Type B pancreatic cell (in vitro differentiated cells): ENCODE results near the gene C6orf136. TPM values are rescaled to one million over a fixed set of nuclear protein-coding genes. Genes with fewer than 3 reads are reported as not detected.

Source experiments
- DNase-seq: peaks from one replicate; pipeline ENCODE4 v3.0.0; 2021; ENCODE audit warnings: mixed read lengths; ENCODE audit not compliant: unreplicated experiment; ENCODE audit errors: extremely low spot score
- H3K27ac Mint-ChIP-seq: 2 replicates; pipeline ENCODE4 v1.8.0; 2021; ENCODE audit warnings: mild to moderate bottlenecking, mixed read lengths
- H3K27me3 Mint-ChIP-seq: 2 replicates; pipeline ENCODE4 v1.8.0; 2021; ENCODE audit warnings: mixed read lengths
- H3K36me3 Mint-ChIP-seq: 2 replicates; pipeline ENCODE4 v1.8.0; 2021; ENCODE audit warnings: mixed read lengths
- H3K4me1 Mint-ChIP-seq: one replicate; pipeline ENCODE4 v1.8.0; 2021; ENCODE audit warnings: mixed read lengths; ENCODE audit not compliant: unreplicated experiment
- H3K4me3 Mint-ChIP-seq: 2 replicates; pipeline ENCODE4 v1.8.0; 2021; ENCODE audit warnings: mild to moderate bottlenecking, mixed read lengths
- H3K9me3 Mint-ChIP-seq: 2 replicates; pipeline ENCODE4 v1.8.0; 2021; ENCODE audit warnings: mixed read lengths
- total RNA-seq: library from RNA; stranded (reverse); gene quantifications from 2 replicates; pipeline ENCODE4 v1.2.1, GENCODE V29; 2021; ENCODE audit warnings: low replicate concordance
- TF ChIP-seq, protein P1 (sequence below): fragments of 200-600 bp; sonication (generic); conservative IDR thresholded peaks from 2 replicates; pipeline ENCODE4 v1.5.0; 2021; ENCODE audit warnings: antibody characterized with exemption, mild to moderate bottlenecking

The C6orf136 gene
- total RNA-seq, 1 donor from 2014 or later: 16.0 TPM

DNA sequence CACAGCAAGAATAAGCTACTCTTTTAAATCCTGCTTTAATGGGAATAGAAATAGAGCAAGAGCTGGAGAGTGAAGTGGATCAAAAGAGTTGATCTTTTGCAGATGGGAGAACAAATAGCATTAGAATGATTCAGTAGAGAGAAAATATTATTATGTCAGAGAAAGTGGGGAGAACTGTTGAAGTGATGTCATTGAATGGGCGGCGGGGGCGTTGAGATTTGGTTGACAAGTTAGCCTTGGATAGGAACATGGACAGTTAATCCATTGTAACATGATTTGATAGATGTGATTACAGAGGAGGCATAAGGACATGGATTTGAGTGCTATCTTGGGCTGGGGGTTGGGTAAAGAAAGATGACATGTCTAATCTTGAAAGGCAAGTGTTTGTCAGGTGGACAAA lies 11.1 kb upstream of the C6orf136 start:
- Mint-ChIP-seq H3K9me3 (no peaks in the 10 kb centered on the region), H3K27ac (no peak overlapping the region), H3K27me3 (no peaks in the 10 kb centered on the region), H3K36me3 (peaks cover 40% of the 10 kb centered on the region), H3K4me3 (no peak overlapping the region), H3K4me1 (no peaks in the 10 kb centered on the region)
- TF ChIP-seq, protein P1, sequence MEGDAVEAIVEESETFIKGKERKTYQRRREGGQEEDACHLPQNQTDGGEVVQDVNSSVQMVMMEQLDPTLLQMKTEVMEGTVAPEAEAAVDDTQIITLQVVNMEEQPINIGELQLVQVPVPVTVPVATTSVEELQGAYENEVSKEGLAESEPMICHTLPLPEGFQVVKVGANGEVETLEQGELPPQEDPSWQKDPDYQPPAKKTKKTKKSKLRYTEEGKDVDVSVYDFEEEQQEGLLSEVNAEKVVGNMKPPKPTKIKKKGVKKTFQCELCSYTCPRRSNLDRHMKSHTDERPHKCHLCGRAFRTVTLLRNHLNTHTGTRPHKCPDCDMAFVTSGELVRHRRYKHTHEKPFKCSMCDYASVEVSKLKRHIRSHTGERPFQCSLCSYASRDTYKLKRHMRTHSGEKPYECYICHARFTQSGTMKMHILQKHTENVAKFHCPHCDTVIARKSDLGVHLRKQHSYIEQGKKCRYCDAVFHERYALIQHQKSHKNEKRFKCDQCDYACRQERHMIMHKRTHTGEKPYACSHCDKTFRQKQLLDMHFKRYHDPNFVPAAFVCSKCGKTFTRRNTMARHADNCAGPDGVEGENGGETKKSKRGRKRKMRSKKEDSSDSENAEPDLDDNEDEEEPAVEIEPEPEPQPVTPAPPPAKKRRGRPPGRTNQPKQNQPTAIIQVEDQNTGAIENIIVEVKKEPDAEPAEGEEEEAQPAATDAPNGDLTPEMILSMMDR: no peak
- DNase-seq: no peak

DNA sequence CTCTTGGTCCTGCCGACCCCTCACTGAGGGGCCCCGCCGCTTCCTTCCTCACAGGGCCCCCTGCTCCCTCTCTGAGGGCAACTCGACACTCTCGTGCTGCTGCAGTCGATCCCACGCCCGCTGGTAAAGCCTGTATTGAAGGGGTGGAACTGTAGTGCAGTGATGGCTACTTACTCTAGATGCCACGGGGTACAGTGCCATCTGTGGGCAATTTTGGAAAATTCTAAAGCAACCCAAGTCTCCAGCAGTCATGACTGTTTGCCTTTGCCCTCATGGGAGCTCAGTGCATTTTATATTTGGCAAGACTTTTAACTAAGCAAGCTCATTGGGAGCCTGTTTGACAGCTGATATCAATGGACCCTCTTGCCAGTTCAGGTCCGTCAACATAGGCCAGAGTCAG lies 6.5 kb upstream of the C6orf136 start:
- H3K27me3 Mint-ChIP-seq: no peaks in the 10 kb centered on the region
- H3K27ac Mint-ChIP-seq: no peak overlapping the region
- no peaks in the 10 kb centered on the region for H3K9me3 Mint-ChIP-seq
- TF ChIP-seq, protein P1: no peak
- no peak overlapping the region for H3K4me3 Mint-ChIP-seq
- DNase-seq: no peak
- peaks cover 32% of the 10 kb centered on the region for H3K36me3 Mint-ChIP-seq
- no peaks in the 10 kb centered on the region for H3K4me1 Mint-ChIP-seq

DNA sequence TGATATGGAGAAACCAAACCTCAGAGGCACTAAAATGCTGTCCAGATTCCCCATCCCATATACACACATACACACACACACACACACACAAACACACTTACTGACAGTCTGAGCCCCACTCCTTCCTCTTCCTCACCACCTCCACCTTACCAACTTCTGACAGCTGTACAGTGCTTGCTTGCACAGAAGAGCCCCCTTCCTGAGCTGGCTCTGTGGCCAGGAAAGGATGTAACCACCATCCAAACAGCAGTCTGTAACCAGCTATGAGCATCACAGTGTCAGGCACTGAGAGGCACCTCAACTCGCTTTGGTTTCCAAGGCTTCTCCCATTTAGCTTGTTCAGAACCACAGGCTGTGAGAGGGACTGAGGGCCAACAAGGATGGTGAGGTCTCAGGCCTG lies 5.9 kb upstream of the C6orf136 start:
- peaks cover 4% of the 10 kb centered on the region for H3K4me1 Mint-ChIP-seq
- H3K9me3 Mint-ChIP-seq: no peaks in the 10 kb centered on the region
- no peak overlapping the region for H3K27ac Mint-ChIP-seq
- no peak overlapping the region for H3K4me3 Mint-ChIP-seq
- H3K36me3 Mint-ChIP-seq: peaks cover 31% of the 10 kb centered on the region
- TF ChIP-seq, protein P1: no peak
- no peaks in the 10 kb centered on the region for H3K27me3 Mint-ChIP-seq
- DNase-seq: no peak

DNA sequence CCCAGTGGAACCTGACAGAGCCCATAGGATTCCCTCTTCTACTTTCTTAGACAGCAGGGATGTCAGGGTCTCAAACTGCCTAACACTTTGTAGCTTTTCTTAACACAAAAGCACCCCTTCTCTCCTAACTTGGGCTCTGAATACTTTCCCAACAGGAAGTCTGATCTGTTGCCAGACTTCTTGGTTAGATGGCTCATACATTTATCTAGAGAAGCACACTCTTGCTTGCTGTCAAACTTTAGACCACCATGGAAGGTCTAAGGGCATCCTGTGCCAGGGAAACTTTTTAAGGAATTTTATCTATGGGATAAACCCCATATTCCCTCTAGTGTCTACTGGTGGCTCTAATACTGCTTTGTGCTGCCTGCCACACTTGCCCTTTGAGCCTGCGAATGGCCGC lies 3.3 kb upstream of the C6orf136 start:
- Mint-ChIP-seq H3K4me3 (no peak overlapping the region), H3K4me1 (peaks cover 11% of the 10 kb centered on the region), H3K36me3 (peaks cover 30% of the 10 kb centered on the region), H3K27ac (no peak overlapping the region), H3K27me3 (no peaks in the 10 kb centered on the region), H3K9me3 (no peaks in the 10 kb centered on the region)
- no peak for DNase-seq
- TF ChIP-seq, protein P1: no peak

DNA sequence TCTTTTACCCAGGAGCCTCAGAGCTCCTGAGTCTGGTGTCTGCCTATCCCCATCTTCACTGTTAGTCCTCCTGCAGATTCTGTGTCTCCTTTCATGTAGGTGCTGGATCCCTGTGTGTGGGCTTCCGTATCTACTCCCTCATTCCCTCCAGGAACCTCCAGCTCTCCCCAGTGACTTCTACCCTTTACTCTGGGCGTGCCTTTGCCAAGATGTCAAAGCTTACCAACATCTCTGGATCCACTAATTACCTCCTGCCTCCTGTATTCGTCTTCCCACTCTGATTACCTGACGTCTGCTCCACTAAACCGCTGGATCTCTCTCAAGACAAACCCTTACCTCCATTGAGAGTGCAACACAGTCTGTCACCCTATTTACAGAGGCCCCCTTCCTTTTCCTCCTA lies 2.2 kb upstream of the C6orf136 start:
- H3K9me3 Mint-ChIP-seq: no peaks in the 10 kb centered on the region
- TF ChIP-seq, protein P1: no peak
- H3K36me3 Mint-ChIP-seq: peaks cover 30% of the 10 kb centered on the region

DNA sequence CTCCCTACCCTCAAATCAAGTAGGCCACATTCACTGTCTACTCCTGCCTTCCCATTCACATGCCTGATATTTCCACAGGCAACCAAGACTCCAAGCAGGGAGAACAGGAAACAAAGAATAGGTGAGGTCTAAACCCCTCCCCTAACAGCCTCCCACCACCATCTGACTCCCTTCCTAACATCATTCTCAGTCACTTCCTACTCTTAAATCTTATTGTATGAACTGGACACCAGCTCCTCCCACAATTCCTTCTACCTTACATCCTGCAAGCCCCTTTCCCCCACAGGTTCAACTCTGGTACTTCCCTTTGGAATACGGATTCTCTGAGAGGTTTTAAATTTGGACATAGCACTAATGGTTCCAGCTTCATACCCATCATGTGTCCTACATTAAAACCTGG lies 944 bp upstream of the C6orf136 start:
- DNase-seq: no peak
- TF ChIP-seq, protein P1: no peak
- Mint-ChIP-seq H3K36me3 (peaks cover 29% of the 10 kb centered on the region), H3K4me3 (peak overlapping the region; percentile 90), H3K4me1 (peaks cover 11% of the 10 kb centered on the region), H3K27me3 (no peaks in the 10 kb centered on the region), H3K27ac (peak overlapping the region; percentile 83), H3K9me3 (no peaks in the 10 kb centered on the region)

More for the DNA sequence above, 2.2 kb upstream of the C6orf136 start:
- Mint-ChIP-seq H3K4me3 (no peak overlapping the region), H3K4me1 (peaks cover 11% of the 10 kb centered on the region), H3K27ac (no peak overlapping the region), H3K27me3 (no peaks in the 10 kb centered on the region)
- DNase-seq: no peak
